A549 treated with dexamethasone at 1 μM for 4 hours (cell line): ENCODE data around the gene PIK3C2A. TPM values are rescaled to one million over a fixed set of nuclear protein-coding genes. Genes with fewer than 3 reads are reported as not detected.

Experiments
- total RNA-seq: library from RNA; stranded (reverse); fragments of 200-300 nt; extraction: Qiagen RNA extraction; gene quantifications from 5 replicates; pipeline ENCODE4 v1.2.3, GENCODE V29; 2022

The PIK3C2A gene, protein sequence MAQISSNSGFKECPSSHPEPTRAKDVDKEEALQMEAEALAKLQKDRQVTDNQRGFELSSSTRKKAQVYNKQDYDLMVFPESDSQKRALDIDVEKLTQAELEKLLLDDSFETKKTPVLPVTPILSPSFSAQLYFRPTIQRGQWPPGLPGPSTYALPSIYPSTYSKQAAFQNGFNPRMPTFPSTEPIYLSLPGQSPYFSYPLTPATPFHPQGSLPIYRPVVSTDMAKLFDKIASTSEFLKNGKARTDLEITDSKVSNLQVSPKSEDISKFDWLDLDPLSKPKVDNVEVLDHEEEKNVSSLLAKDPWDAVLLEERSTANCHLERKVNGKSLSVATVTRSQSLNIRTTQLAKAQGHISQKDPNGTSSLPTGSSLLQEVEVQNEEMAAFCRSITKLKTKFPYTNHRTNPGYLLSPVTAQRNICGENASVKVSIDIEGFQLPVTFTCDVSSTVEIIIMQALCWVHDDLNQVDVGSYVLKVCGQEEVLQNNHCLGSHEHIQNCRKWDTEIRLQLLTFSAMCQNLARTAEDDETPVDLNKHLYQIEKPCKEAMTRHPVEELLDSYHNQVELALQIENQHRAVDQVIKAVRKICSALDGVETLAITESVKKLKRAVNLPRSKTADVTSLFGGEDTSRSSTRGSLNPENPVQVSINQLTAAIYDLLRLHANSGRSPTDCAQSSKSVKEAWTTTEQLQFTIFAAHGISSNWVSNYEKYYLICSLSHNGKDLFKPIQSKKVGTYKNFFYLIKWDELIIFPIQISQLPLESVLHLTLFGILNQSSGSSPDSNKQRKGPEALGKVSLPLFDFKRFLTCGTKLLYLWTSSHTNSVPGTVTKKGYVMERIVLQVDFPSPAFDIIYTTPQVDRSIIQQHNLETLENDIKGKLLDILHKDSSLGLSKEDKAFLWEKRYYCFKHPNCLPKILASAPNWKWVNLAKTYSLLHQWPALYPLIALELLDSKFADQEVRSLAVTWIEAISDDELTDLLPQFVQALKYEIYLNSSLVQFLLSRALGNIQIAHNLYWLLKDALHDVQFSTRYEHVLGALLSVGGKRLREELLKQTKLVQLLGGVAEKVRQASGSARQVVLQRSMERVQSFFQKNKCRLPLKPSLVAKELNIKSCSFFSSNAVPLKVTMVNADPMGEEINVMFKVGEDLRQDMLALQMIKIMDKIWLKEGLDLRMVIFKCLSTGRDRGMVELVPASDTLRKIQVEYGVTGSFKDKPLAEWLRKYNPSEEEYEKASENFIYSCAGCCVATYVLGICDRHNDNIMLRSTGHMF (N-terminal part only)
- total RNA-seq = 10.2 to 23.3 TPM (median 19.2 TPM) in 5 replicates

DNA sequence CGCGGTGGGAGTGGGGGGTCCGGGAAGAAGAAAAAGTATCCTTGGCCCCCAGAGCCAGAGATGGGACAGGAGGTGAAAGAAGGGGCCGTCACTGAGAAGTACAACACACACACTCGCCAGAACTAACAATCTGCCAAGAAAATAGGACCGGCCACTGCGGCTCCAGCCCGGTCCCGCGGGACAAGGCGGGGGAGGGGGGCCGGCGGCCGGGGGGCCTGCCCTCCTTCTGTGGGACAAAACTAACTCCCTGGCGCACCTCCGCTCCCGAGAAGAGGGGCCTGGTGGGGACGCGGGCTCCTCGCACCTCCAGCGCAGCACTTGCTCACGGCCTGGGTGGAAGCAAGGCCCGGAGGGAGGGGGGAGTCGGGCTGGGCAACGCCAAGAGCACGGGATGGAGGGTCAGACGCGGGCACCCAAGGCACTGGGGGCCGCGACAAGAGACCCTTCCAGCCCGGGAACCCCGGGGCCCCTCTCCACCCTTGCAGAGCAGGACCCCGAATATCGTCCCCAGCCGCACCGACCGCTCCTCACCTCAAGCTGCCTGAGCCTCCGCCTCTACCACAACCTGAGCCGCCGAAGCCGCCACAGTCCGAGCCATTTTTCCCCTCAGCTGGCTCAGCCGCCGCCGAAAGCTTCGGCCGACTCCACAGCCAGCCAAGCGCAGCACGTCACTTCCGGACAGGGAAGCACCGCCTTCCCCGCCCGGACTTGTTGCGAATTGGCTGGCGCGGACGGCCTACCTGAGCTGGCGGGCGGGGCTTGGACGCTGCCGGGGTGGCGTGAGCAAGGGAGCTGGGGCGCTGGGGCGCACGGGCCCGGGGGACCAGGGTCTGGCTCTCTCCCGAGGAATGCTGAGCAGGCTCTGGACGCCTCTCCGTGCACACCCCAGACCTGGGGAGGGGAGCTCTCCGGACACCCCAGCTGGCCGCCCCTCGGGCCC lies at the start of gene PIK3C2A:
Gene PIK3C2A, minus strand, starts transcription at position 670 of the 940 bp plus-strand sequence. CDS start 38,245 bp downstream, outside the sequence.

Other genes starting within 250 kb of the PIK3C2A start
- 51.3 to 73.3 TPM (median 66.1 TPM) in 5 replicates for gene PLEKHA7, start 193.6 kb downstream of the PIK3C2A start, total RNA-seq
- gene RPS13, start 130.3 kb downstream of the PIK3C2A start, total RNA-seq = 1,266 to 2,080 TPM (median 1,314 TPM) in 5 replicates
- gene NUCB2, start 68.8 kb upstream of the PIK3C2A start, total RNA-seq = 30.9 to 37.1 TPM (median 35.1 TPM) in 5 replicates
- 1.9 to 3.7 TPM (median 2.8 TPM) in 5 replicates for gene NCR3LG1, start 143.8 kb upstream of the PIK3C2A start, total RNA-seq
- gene KCNJ11, start 180.7 kb upstream of the PIK3C2A start, total RNA-seq = 6.1 to 8.7 TPM (median 8.1 TPM) in 5 replicates